K562 (cell line): ENCODE data around the gene B9D2. TPM values are rescaled to one million over a fixed set of nuclear protein-coding genes. Genes with fewer than 3 reads are reported as not detected.
A peak's percentile ranks its signal among the peaks of the same experiment; 100 is the strongest.

Source experiments
- BCL6 ChIP-seq: fragments of 250-450 bp; sonication (Bioruptor Pico); IDR thresholded peaks from 2 replicates; pipeline ENCODE4 v1.4.0; 2020
- DIDO1 ChIP-seq: fragments of 450-650 bp; IDR thresholded peaks from 2 replicates; pipeline ENCODE4 v1.6.1; 2016; ENCODE audit warnings: low read depth, missing biosample characterization, missing genetic modification characterization
- E2F8 ChIP-seq: fragments of 450-650 bp; IDR thresholded peaks from 2 replicates; pipeline ENCODE4 v1.7.1; 2018; ENCODE audit warnings: mild to moderate bottlenecking, low read depth; ENCODE audit not compliant: partially characterized antibody
- EP300 ChIP-seq: IDR thresholded peaks from 2 replicates; pipeline ENCODE4 v1.6.1; 2012; ENCODE audit warnings: low read length, improper control_type of control experiment
- ESRRA ChIP-seq: fragments of 450-650 bp; IDR thresholded peaks from 2 replicates; pipeline ENCODE4 v1.6.1; 2014; ENCODE audit warnings: low read depth, mild to moderate bottlenecking, moderate library complexity, borderline replicate concordance
- HBP1 ChIP-seq: fragments of 450-650 bp; formaldehyde crosslinking; IDR thresholded peaks from 2 replicates; pipeline ENCODE4 v1.4.0; 2022; ENCODE audit warnings: missing genetic modification characterization
- PML ChIP-seq: IDR thresholded peaks from 2 replicates; pipeline ENCODE4 v1.6.1; 2012; ENCODE audit warnings: low read length, inconsistent platforms
- RBM14 ChIP-seq: fragments of 200-400 bp; formaldehyde crosslinking; IDR thresholded peaks from 2 replicates; pipeline ENCODE4 v1.6.1; 2018; ENCODE audit warnings: low read depth, mild to moderate bottlenecking, low read length, moderate library complexity, borderline replicate concordance; ENCODE audit not compliant: insufficient read depth
- SAP30 ChIP-seq: fragments of 200-600 bp; sonication (generic); IDR thresholded peaks from 2 replicates; pipeline ENCODE4 v1.6.1; 2012; ENCODE audit warnings: borderline replicate concordance, low read depth, mild to moderate bottlenecking, moderate library complexity, low read length, control low read depth, inconsistent platforms; ENCODE audit not compliant: insufficient read depth, poor library complexity, severe bottlenecking
- SMARCC2 ChIP-seq: fragments of 450-650 bp; IDR thresholded peaks from 2 replicates; pipeline ENCODE4 v1.6.1; 2017; ENCODE audit warnings: antibody characterized with exemption, moderate library complexity, mild to moderate bottlenecking, low read depth
- STAT6 ChIP-seq: sonication (generic); formaldehyde crosslinking; IDR thresholded peaks from 2 replicates; pipeline ENCODE4 v1.8.1; 2023; ENCODE audit warnings: mild to moderate bottlenecking, missing genetic modification reagents
- TARDBP ChIP-seq: fragments of 450-650 bp; IDR thresholded peaks from 2 replicates; pipeline ENCODE4 v1.6.1; 2016
- TCF7 ChIP-seq: sonication (generic); IDR thresholded peaks from 2 replicates; pipeline ENCODE4 v1.6.1; 2016; ENCODE audit warnings: antibody characterized with exemption, borderline replicate concordance
- ZNF274 ChIP-seq: IDR thresholded peaks from 2 replicates; pipeline ENCODE4 v1.6.1; 2011; ENCODE audit warnings: low read depth, mild to moderate bottlenecking, low read length, moderate library complexity, borderline replicate concordance
- ZNF699 ChIP-seq: fragments of 250-450 bp; sonication (Bioruptor Pico); IDR thresholded peaks from 2 replicates; pipeline ENCODE4 v1.8.0; 2021; ENCODE audit warnings: mild to moderate bottlenecking, moderate library complexity; ENCODE audit not compliant: insufficient replicate concordance
- ZNF740 ChIP-seq, 3 experiments: fragments of 200-800 bp in 1 of 3; sonication (Bioruptor generic) in 1 of 3; sonication (generic) in 1 of 3; formaldehyde crosslinking in 1 of 3; IDR thresholded peaks; 2 replicates each; pipeline versions ENCODE4 v1.6.1 to v1.8.0; 2016 to 2022; ENCODE audit warnings: mild to moderate bottlenecking in 2 of 3, missing compliant biosample characterization in 2 of 3, missing genetic modification characterization in 2 of 3, missing genetic modification reagents in 1 of 3
- polyA plus RNA-seq, 8 experiments: library from polyadenylated mRNA; depleted of rRNA in 4 of 8; stranded (reverse) in 5 of 8; unstranded in 3 of 8; fragments of >200 nt; fragmentation: Nextera tagmentation in 2 of 8; fragmentation: Illumina TruSeq in 1 of 8; extraction: Ambion mirVana in 2 of 8; extraction: Trizol in 1 of 8; gene quantifications; 2 replicates each; pipeline versions ENCODE4 v1.2.1 to v1.2.3, GENCODE V29; 2011 to 2014; ENCODE audit warnings: inconsistent platforms in 1 of 8, missing spikeins in 1 of 8
- total RNA-seq, 7 experiments: library from RNA; depleted of rRNA in 6 of 7; stranded (reverse); fragments of >200 nt in 6 of 7; fragmentation: Illumina TruSeq in 2 of 7; extraction: Trizol in 2 of 7; gene quantifications; 2 replicates each; pipeline versions ENCODE4 v1.2.1 to v1.2.3, GENCODE V29; 2011 to 2021; ENCODE audit warnings: low replicate concordance in 1 of 7

Gene B9D2
- total and polyA plus RNA-seq, 9 of the 15 experiments (the other 6 are each of a cell fraction or from before 2014, with no cell fraction given) = 0.83 to 6.9 (median 2.8) TPM

- TF ChIP-seq STAT6 = no peak
- TF ChIP-seq SMARCC2 = no peak
- TF ChIP-seq HBP1 (CRISPR knock-in tag) = peak; percentile 66; the same call in 1 of the 2 replicates
- TF ChIP-seq RBM14 = no peak
- no peak for TF ChIP-seq BCL6
- no peak for TF ChIP-seq E2F8
- 0 out of 2 replicates have a peak, but pooled peaks have one; percentile 52 for TF ChIP-seq PML
- TF ChIP-seq DIDO1 (tag) = no peak
- TF ChIP-seq ZNF699 = no peak
- no peak for TF ChIP-seq EP300
- no peak for TF ChIP-seq TCF7
- TF ChIP-seq ZNF740 (CRISPR knock-in tag; IDR thresholded peaks at IDR 0.05) = no peak
- TF ChIP-seq ZNF740 (tag; IDR thresholded peaks at IDR 0.05) = no peak
- no peak; the same call in 1 of the 2 replicates for TF ChIP-seq ESRRA
- TF ChIP-seq SAP30 = peak; percentile 84
- TF ChIP-seq TARDBP = no peak
- TF ChIP-seq ZNF274 = no peak
Measured at GRCh38 chr19:41363753-41364523, at the start of gene B9D2 (continued).
